ENCODE results near the gene ATG2A.
"Not testable (repeated sequence)": the region's sequence is repeated elsewhere in the genome, so short reads cannot be mapped to it uniquely, and the experiment has no call there.

ATG2A gene

GRCh38 chr11:64851831-64852351 lies 65.1 kb downstream of the ATG2A start:
- DNase-seq = no peak

- DNase-seq = peak; percentile 79
Observed at GRCh38 chr11:64850979-64851567, 65.9 kb downstream of the ATG2A start.

- no peak for DNase-seq
Observed at GRCh38 chr11:64849598-64850356, 67.2 kb downstream of the ATG2A start.

GRCh38 chr11:64848826-64849597 lies 68.0 kb downstream of the ATG2A start:
- DNase-seq = no peak

- no peak for DNase-seq
Observed at GRCh38 chr11:64848214-64848825, 68.7 kb downstream of the ATG2A start.

GRCh38 chr11:64846998-64847666 lies 69.9 kb downstream of the ATG2A start:
- peak; percentile 99 for DNase-seq

- DNase-seq = not testable (repeated sequence)
Observed at GRCh38 chr11:64845776-64846129, 71.3 kb downstream of the ATG2A start.

- no peak for DNase-seq
Observed at GRCh38 chr11:64845129-64845775, 71.8 kb downstream of the ATG2A start.

Data from activated CD8-positive, alpha-beta memory T cell treated with anti-CD3 and anti-CD28 coated beads, Interleukin-2, amount 50 U/mL, for 48 hours (primary cell).